PC-9 (cell line): ENCODE data around the gene CPD. TPM values are rescaled to one million over a fixed set of nuclear protein-coding genes. Genes with fewer than 3 reads are reported as not detected.

ENCODE experiments used
- BruUV-seq: library from RNA; stranded (reverse); fragments of 400-500 nt; replicated peaks from 2 replicates; lab custom pipeline; 2021; lab: Mats Ljungman, UMichigan
- CTCF ChIA-PET: fragments of 300-600 bp; sonication (Branson Sonifier 250); formaldehyde crosslinking; loops from one replicate; lab custom pipeline; 2022; ENCODE audit warnings: antibody characterized with exemption; lab: Charles Lee
- POLR2A ChIA-PET: fragments of 300-600 bp; sonication (Branson Sonifier 250); formaldehyde crosslinking; loops from one replicate; lab custom pipeline; 2022; ENCODE audit warnings: antibody characterized with exemption; ENCODE audit not compliant: unreplicated experiment; lab: Charles Lee
- DNase-seq, 2 experiments: peaks; one replicate each; pipeline versions ENCODE4 v3.0.0 to v3.0.0-alpha.2; 2015 to 2022; ENCODE audit warnings: mixed read lengths in 1 of 2
- H2AFZ ChIP-seq: fragments of 200-600 bp; sonication (generic); 2 replicates; pipeline ENCODE4 v1.8.1; 2017; ENCODE audit warnings: antibody characterized with exemption
- H3F3A ChIP-seq: fragments of 200-600 bp; sonication (generic); 2 replicates; pipeline ENCODE4 v1.8.1; 2017; ENCODE audit warnings: antibody characterized with exemption, mild to moderate bottlenecking, low read depth; ENCODE audit not compliant: insufficient read depth
- H3K27ac ChIP-seq: fragments of 200-600 bp; sonication (generic); 2 replicates; pipeline ENCODE4 v1.6.1; 2016; ENCODE audit warnings: mixed run types
- H3K27me3 ChIP-seq: fragments of 200-600 bp; sonication (generic); 2 replicates; pipeline ENCODE4 v1.6.1; 2016; ENCODE audit warnings: low read depth, mixed run types; ENCODE audit not compliant: insufficient read depth
- H3K36me3 ChIP-seq: fragments of 200-600 bp; sonication (generic); 2 replicates; pipeline ENCODE4 v1.6.1; 2016; ENCODE audit warnings: low read depth, mixed run types
- H3K4me1 ChIP-seq: fragments of 200-600 bp; sonication (generic); replicated peaks from 2 replicates; pipeline ENCODE4 v1.6.1; 2016; ENCODE audit warnings: mixed run types; ENCODE audit not compliant: insufficient read depth
- H3K4me2 ChIP-seq: fragments of 200-600 bp; sonication (generic); 2 replicates; pipeline ENCODE4 v1.6.1; 2017; ENCODE audit warnings: mixed run types
- H3K4me3 ChIP-seq: fragments of 200-600 bp; sonication (generic); 2 replicates; pipeline ENCODE4 v1.6.1; 2016; ENCODE audit warnings: mixed run types
- H3K79me2 ChIP-seq: fragments of 200-600 bp; sonication (generic); 2 replicates; pipeline ENCODE4 v1.6.1; 2017; ENCODE audit warnings: low read depth, mixed run types
- H3K9me2 ChIP-seq: fragments of 200-600 bp; sonication (generic); 2 replicates; pipeline ENCODE4 v1.8.1; 2017; ENCODE audit warnings: mild to moderate bottlenecking; ENCODE audit not compliant: insufficient read depth
- H3K9me3 ChIP-seq: fragments of 200-600 bp; sonication (generic); 2 replicates; pipeline ENCODE4 v1.8.1; 2016; ENCODE audit warnings: low read depth; ENCODE audit not compliant: insufficient read depth
- H4K20me1 ChIP-seq: fragments of 200-600 bp; sonication (generic); 2 replicates; pipeline ENCODE4 v1.8.1; 2017; ENCODE audit not compliant: insufficient read depth
- CTCF ChIP-seq: fragments of 200-600 bp; sonication (generic); conservative IDR thresholded peaks from 2 replicates; pipeline ENCODE4 v1.6.1; 2017; ENCODE audit warnings: mixed run types, antibody characterized with exemption, mild to moderate bottlenecking, moderate library complexity
- EZH2 ChIP-seq: fragments of 200-600 bp; sonication (generic); IDR thresholded peaks from 2 replicates; pipeline ENCODE4 v1.8.0; 2017; ENCODE audit warnings: antibody characterized with exemption, low read depth
- intact Hi-C: fragments of 100-400 bp; cut with micrococcal nuclease; formaldehyde crosslinking; loops from one replicate; pipeline ENCODE4 v1.10.0; 2022; ENCODE audit not compliant: unreplicated experiment
- total RNA-seq: library from RNA; stranded (reverse); gene quantifications from 2 replicates; pipeline ENCODE4 v1.2.3, GENCODE V29; 2021

Gene CPD
- total RNA-seq, 1 experiment from 2014 or later = 55.0 TPM

- CTCF ChIA-PET = no interaction called here
- intact Hi-C loops = no loop called here
Measured at GRCh38 chr17:30495586-30495985, 116.9 kb downstream of the CPD start.

GRCh38 chr17:30503558-30503957 is 124.8 kb downstream of the CPD start:
- H3K27ac ChIP-seq = no peak overlapping the region
- H4K20me1 ChIP-seq = 0 out of 2 replicates have a peak, but pooled peaks cover 3% of the 10 kb centered on the region
- H3K9me3 ChIP-seq = no peaks in the 10 kb centered on the region
- H3K9me2 ChIP-seq = no peaks in the 10 kb centered on the region
- intact Hi-C loops = no loop called here
- peaks cover 34% of the 10 kb centered on the region for H3K36me3 ChIP-seq
- no peak overlapping the region for H2AFZ ChIP-seq
- no peak overlapping the region for H3K4me2 ChIP-seq
- TF ChIP-seq CTCF = no peak
- TF ChIP-seq EZH2 = no peak
- no TSS peak for BruUV-seq
- no peaks in the 10 kb centered on the region for H3F3A ChIP-seq
- ChIA-PET CTCF (no interaction called here), POLR2A (no interaction called here)
- no peak for DNase-seq
- no peaks in the 10 kb centered on the region for H3K79me2 ChIP-seq
- H3K27me3 ChIP-seq = no peaks in the 10 kb centered on the region
- no peak overlapping the region for H3K4me3 ChIP-seq
- H3K4me1 ChIP-seq = no peaks in the 10 kb centered on the region

More at GRCh38 chr17:30495586-30495985, 116.9 kb downstream of the CPD start:
- Histone ChIP-seq H3K4me3 (no peak overlapping the region), H3K4me2 (no peak overlapping the region), H3K9me2 (no peaks in the 10 kb centered on the region), H3F3A (peaks cover 5% of the 10 kb centered on the region; the same call in 1 of the 2 replicates), H3K79me2 (no peaks in the 10 kb centered on the region), H3K36me3 (peaks cover 48% of the 10 kb centered on the region), H2AFZ (no peak overlapping the region), H3K9me3 (no peaks in the 10 kb centered on the region), H3K4me1 (no peaks in the 10 kb centered on the region), H4K20me1 (no peaks in the 10 kb centered on the region), H3K27ac (no peak overlapping the region), H3K27me3 (no peaks in the 10 kb centered on the region)
- no peak for TF ChIP-seq CTCF
- POLR2A ChIA-PET = no interaction called here
- BruUV-seq = no TSS peak
- no peak for DNase-seq

GRCh38 chr17:30505868-30506417 is 127.2 kb downstream of the CPD start:
- no peak overlapping the region for H3K4me3 ChIP-seq
- H3K79me2 ChIP-seq = no peaks in the 10 kb centered on the region
- H3F3A ChIP-seq = no peaks in the 10 kb centered on the region
- no peak for DNase-seq
- CTCF ChIA-PET = no interaction called here
- no peak overlapping the region for H2AFZ ChIP-seq
- H3K9me3 ChIP-seq = no peaks in the 10 kb centered on the region
- 0 out of 2 replicates have a peak, but pooled peaks cover 3% of the 10 kb centered on the region for H4K20me1 ChIP-seq
- no peak overlapping the region for H3K4me2 ChIP-seq
- BruUV-seq = no TSS peak
- intact Hi-C loops = no loop called here
- no peaks in the 10 kb centered on the region for H3K27me3 ChIP-seq
- peaks cover 26% of the 10 kb centered on the region for H3K36me3 ChIP-seq
- POLR2A ChIA-PET = no interaction called here
- TF ChIP-seq EZH2 (no peak), CTCF (no peak)
- H3K9me2 ChIP-seq = no peaks in the 10 kb centered on the region
- H3K27ac ChIP-seq = no peak overlapping the region
- H3K4me1 ChIP-seq = no peaks in the 10 kb centered on the region
